Fibroblast of the conjunctiva (primary cell): ENCODE results near the gene TYK2.
"Not testable (repeated sequence)": the region's sequence is repeated elsewhere in the genome, so short reads cannot be mapped to it uniquely, and the experiment has no call there.

ENCODE experiments used
- DNase-seq: peaks from one replicate; pipeline ENCODE4 v3.0.0-alpha.2; 2010; ENCODE audit warnings: low read depth

Gene TYK2

DNA sequence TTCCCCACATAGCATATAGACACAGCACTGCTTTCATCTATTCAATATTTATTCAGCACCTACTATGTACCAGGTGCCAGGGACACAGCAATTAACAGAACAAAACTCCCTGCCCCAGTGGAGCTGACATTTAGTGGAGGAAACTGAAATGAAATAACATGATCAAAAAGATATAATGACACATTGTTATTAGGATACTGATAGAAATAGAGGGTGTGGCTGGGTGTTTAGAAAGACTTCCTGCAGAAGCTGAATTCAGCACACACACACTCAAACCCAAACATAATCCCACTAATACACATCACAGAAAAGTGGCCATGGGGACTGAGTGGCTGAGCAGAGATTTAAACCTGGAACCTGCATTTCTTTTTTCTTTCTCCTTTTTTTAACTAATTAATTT, 26.7 kb upstream of the TYK2 start:
- no peak for DNase-seq

DNA sequence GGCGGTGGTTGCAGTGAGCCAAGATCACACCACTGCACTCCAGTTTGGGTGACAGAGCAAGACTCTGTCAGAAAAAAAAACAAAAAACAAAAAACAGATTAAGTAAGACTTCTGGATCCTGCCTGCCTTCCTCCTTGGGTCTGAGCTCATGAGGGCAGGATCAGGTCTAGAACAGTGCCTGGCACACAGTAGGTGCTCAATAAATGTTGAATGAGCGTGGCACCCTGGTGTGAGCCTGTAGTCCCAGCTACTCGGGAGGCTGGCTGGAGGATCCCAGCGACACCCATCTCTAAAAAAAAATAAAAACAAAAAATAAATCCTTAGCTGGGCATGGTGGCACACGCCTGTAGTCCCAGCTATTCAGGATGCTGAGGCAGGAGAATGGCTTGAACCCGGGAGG, 25.8 kb upstream of the TYK2 start:
- no peak for DNase-seq

DNA sequence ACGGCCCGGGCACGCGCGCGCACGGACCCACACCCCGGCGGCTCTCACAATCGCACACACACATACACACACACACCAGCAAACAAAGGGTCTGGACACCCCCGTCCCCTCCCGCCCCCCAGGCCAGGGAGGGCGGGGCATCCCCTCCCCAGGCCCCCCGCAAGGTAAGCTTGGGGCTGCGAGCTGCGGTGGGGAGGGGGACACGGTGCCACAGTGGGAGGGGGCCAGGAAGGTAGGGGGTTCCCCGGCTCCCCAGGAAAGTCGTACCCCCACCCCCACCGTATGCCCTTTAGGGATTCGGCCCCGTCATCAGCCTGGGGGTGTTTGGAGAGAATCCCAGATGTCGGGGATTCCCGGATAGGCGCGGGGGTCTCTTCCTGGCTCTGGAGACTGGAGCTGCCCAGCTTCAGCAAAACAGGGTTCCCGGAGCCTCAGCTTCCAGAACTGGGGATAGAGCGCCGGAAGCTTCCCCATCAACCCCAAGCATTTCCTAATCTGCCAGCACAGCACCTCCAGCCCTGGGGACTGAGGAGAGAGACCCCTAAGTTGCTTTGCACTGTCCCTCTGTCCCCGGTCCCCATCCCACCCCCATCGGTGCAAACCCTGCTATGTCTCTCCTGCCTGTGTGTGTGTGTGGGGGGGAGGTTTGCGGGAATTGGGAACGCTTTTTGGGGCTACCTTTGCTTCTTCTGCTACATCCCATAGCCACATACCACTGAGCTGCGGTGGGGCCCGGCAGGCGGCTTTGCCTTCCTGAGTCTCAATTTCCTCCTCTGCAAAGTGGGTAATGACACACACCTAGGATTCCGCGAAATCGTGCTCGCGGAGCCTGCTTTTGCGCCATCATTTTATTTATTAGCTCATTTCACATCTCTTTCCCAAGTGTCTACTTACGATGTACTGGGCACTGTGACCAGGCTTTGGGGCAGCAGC, 24.8 kb upstream of the TYK2 start:
- DNase-seq = no peak

DNA sequence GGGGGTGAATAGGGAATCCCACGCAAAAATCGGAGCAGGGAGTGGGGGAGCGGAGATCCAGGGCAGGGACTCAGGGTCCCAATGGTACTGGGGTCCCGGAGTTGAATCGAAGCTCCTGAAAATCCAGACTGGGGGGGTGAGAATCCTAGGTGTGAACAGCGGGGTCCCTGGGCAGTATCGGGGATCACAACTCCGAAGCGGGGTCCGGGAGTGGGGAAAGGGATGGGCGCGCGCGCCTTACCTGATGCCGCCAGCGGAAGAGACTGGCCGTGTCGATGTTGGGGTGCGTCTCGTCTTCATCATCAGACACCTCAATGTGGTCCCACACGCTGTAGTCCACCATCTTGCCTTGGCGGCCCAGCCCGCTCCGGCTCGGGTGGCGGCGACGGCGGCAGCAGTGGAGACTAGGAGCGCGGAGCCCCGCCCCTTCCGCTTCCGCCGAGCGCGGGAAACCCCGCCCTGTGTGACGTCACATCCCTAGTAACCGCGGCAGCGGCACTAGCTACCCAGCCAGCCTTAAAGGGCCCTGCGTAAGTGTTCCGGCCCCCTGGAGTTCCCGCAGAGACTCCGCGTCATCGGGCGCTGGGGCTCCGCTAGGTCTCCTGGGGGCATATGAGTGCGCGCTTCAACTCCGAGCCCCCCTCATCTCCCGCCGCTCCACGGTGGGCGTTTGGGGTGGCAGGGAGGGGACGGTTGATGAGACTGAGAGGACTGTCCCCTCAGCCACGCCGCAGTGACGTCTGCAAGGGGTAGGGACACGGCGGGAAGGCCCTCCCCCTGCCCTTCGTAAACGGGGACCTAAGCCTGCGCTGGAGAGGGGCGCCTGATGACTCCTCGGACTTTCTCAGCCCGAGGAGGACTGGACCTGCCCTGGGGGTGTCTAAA, 23.0 kb upstream of the TYK2 start, which contains the start of gene CDC37:
TSS of gene CDC37 (minus strand) at position 406 of the 885 bp plus-strand sequence. CDS start at position 343, 63 bp downstream.
- peak; percentile 92 for DNase-seq

GRCh38 chr19:10402441-10403038, 22.2 kb upstream of the TYK2 start:
- DNase-seq = no peak

DNA sequence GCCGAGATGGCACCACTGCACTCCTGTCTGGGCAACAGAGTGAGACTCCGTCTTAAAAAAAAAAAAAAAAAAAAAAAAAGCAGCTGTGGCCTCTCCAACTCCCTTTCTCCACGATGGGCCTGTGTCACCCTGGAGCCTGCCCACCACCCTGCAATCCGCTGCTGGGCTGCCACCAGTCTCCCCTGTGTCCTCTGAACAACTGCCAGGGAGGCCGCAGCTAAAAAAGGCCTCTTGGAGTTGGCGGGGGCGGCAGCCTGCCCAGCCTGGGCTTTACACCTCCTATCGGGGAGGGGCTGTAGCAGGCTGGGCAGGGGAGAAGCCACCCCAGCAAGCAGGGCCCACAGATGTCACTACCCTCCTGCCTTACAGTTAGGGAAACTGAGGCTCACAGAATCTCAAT, 19.5 kb upstream of the TYK2 start:
- DNase-seq = no peak

GRCh38 chr19:10399340-10399739, 19.0 kb upstream of the TYK2 start:
- DNase-seq = not testable (repeated sequence)

DNA sequence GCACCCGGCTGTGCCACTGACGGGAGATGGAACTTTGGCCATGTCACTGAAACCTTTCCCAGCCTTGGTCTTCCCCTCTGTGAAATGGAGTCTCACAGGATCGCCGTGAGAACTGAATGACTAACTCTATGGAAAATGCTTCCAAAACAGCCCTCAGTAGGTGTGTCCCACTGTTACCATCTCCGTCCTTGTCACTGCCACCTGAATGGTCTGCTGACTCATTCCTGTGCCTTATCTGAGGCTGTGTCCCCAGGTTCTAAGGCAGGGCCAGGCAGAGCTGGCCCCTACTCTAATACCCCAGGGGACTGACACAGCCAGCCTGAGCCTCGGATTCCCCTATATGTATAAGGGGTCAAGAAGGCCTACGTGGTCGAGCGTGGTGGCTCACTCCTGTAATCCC, 18.4 kb upstream of the TYK2 start:
- no peak for DNase-seq

DNA sequence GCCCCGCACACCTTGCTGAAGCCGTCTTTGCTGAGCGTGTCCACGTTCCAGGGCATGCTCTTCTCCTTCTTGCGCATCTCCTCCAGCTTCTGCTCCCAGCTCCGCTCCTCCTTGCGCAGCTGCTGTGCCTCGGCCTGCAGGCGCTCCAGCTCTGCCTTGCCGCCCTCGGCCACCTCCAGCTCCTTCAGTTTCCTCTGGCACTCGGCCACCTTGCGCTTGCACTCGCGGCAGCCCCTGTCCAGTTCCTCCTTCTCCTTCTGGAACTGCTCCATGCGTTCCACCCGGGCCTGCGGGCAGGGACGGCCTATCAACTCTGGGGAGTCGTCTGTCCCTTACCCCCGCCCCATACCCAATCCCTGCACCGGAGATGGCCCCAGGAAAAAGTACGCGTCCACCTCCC, 15.5 kb upstream of the TYK2 start:
- no peak for DNase-seq

DNA sequence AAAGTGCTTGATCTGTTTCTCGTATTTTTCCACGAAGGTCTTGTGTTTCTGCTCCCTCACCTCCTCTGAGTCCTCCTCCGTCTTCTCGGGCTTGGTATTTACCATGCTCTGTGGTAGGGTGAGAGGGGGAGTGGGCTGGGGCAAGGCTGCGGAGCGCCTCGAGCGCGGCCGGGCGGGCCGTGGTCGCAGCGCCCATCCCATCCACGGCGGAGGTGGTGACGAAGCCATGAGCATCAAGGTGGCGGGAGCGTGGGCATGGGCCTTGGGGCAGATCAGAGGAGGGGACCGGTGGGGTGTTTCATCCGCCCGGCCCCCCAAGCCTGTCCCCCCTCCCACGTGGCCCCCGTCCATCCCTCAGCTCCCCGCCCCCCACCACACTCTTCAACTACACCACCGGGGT, 15.1 kb upstream of the TYK2 start:
- no peak for DNase-seq

GRCh38 chr19:10395003-10395402, 14.6 kb upstream of the TYK2 start:
- DNase-seq = no peak

DNA sequence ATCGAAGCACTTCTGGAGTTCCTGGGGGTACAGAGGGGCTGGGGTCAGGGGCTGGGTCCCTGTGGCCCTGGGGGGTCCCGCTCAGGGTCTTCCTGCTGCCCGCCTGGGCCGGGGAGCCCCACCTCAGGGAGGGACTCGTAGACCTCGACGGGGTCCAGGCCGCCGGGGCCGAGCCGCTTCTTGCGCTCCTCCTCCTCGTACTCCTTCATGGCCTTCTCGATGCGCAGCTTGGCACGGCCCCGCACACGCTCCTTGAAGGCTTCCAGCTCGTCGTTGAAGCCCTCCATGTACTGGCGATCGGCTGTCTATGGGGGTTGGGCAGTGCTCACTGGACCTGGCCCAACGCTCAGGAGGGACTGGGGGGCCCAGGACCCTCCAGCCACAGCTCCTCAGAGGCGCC, 12.8 kb upstream of the TYK2 start:
- no peak for DNase-seq

DNA sequence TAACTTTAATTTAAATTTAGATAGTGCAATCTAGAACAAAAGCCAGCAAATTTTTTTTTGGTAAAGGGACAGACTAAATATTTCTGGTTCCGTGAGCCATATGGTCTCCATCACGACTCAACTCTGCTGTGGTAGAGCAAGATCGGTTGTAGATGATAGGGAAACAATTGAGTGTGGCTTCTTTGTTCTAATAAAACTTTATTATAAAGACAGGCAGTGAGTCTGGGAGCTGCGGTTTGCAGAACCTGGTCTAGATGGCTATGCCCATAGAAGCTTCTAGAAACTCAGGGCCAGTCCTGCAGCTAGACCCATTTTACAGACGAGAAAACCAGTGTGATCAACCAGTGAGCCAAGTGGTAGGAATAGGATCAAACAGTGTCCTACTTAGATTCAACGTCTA, 11.7 kb upstream of the TYK2 start:
- no peak for DNase-seq

DNA sequence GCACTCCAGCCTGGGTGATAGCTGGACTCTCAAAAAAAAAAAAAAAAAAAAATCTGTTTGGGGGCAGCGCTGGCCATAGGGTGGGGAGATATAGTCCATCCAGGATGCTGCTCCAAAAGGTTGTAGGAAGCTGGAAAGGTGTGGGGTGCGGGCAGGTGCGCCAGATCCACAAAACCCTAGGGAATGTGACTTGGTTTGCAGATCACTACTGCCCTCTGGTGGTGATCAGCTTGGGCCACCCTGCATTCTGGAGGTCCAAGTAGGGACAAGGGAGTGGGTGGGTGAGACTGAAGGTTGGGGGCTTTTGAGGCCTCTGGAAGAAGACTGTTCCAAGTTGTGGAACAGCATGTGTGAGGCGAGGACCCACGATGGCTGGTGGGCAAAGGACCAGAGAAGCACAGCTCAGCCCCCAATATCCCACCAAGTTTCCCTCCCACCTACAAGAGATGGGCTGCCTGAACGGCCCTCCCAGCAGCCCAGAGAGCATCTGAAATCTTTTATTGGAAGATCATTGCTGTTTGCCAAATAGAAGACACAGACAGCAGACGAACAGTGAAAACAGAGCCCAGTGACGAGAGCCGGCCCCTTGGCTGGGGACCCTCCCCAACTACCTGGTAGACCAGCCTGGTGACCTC, 10.4 kb upstream of the TYK2 start:
- peak; percentile 50 for DNase-seq

- DNase-seq = no peak
Observed at GRCh38 chr19:10389863-10390262, 9.5 kb upstream of the TYK2 start.

DNA sequence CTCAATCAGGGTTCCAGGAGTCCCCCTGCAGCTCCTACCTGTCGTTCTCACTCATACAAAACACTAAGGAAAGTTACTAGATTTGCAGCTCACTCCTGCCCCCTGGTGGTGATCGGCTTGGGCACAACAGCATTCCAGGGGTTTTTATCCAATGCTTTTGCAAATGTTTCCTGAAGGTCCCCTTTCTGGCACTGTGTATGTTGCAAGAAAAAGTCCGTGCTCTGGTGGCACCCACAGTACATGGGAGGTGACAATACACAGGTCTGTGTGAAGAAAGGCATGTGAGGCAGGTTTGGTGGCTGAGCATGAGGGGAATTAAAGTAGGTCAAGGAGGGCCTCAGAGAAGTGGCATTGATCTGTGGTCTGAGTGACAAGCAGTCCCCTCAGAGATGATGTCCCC, 8.6 kb upstream of the TYK2 start:
- peak; percentile 57 for DNase-seq

DNA sequence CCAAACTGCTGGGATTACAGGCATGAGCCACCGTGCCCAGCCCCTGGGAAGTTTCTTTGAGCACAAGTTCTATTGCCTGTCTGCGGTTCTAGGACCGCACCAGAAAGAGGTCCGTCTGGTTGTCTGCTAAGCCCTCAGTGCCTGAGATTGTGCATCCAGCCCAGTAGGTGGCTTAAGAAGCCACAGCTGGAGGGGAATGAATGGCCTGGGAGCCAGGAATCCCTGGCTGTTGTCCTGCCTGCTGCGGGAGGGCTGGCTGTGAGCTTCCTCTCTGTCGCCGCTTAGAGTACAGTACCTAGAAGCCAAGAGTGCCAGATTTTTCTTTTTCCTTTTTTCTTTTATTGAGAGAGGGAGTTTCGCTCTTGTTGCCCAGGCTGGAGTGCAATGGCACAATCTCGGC, 4.2 kb upstream of the TYK2 start:
- DNase-seq = no peak

- DNase-seq = not testable (repeated sequence)
Observed at GRCh38 chr19:10383223-10383499, 2.8 kb upstream of the TYK2 start.

DNA sequence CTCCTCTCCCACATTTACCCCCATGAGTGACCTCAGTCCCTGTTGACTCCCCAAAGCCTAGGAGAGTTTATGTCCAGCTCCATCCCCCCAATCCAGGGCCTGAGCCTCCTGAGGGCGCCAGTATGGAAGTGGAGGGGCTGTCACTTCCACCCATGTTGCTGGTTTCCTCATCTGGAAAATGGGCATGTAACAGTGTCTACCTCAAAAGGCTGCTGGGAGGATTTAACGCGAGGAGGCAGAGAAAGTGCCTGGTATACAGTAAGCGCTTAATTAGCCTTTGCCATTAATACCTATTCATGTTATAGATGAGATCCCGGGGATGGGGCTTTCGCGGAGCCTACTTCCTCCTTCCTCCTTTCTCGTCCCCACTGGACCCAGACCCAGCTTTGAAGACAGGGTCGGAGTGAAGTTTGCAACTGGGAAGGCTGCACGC, 476 bp downstream of the TYK2 start:
- no peak for DNase-seq

- no peak for DNase-seq
Observed at GRCh38 chr19:10378124-10378523, 2.2 kb downstream of the TYK2 start.

DNA sequence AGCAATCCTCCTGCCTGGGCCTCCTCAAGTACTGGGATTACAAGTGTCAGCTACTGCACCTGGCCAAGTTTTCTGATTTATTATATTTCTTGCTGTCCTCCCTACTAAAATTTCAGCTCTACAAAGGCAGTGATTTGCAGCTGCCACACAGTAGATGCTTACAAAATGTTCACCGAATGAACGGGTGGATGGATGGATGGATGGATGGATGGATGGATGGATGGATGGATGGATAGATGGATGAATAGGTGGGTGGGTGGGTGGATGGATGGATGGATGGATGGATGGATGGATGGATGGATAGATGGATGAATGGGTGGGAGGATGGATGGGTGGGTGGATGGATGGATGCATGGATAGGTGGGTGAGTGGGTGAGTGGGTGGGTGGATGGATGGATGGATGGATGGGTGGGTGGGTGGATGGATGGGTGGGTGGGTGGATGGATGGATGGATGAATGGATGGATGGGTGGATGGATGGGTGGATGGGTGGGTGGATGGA, 3.2 kb downstream of the TYK2 start:
- DNase-seq = not testable (repeated sequence)

DNA sequence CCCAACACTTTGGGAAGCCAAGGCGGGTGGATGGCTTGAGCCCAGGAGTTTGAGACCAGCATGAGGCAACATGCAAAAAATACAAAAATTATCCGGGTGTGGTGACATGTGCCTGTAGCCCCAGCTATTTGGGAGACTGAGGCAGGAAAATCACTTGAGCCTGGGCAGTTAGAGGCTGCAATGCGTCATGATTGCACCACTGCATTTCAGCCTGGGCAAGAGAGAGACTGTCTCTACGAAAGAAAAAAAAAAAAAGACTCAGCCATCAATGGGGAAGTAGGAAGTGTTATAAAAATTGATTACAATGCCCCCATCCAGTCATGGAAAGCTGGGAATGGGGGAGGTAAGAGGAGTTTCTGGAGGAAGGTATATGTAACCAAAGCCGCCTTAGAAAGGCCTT, 5.4 kb downstream of the TYK2 start:
- no peak for DNase-seq
